Liver (tissue), 9 donors: ENCODE measurements around the gene LMTK2. TPM values are rescaled to one million over a fixed set of nuclear protein-coding genes. Genes with fewer than 3 reads are reported as not detected.

Experiments
- DNase-seq: peaks from one replicate; pipeline ENCODE4 v3.0.0-alpha.2; 2017; ENCODE audit warnings: low spot score
- H3K27ac ChIP-seq, 2 donors: one replicate each; pipeline ENCODE4 v1.7.0; 2013; ENCODE audit warnings: inconsistent platforms in 2 of 2, low read length in 2 of 2, control low read depth in 1 of 2, low read depth in 1 of 2, mild to moderate bottlenecking in 1 of 2
- H3K27me3 ChIP-seq, 4 donors: one replicate each; pipeline versions ENCODE4 v1.6.1 to v1.7.0; 2013; ENCODE audit warnings: low read length in 3 of 4, inconsistent platforms in 1 of 4, mild to moderate bottlenecking in 1 of 4, moderate library complexity in 1 of 4; ENCODE audit not compliant: control insufficient read depth in 4 of 4, insufficient read depth in 4 of 4
- H3K36me3 ChIP-seq, 4 donors: one replicate each; pipeline versions ENCODE4 v1.6.1 to v1.7.0; 2013; ENCODE audit warnings: low read length in 3 of 4, mild to moderate bottlenecking in 3 of 4, low read depth in 1 of 4, moderate library complexity in 1 of 4; ENCODE audit not compliant: control insufficient read depth in 4 of 4, insufficient read depth in 3 of 4
- H3K4me1 ChIP-seq, 4 donors: one replicate each; pipeline versions ENCODE4 v1.6.1 to v1.7.0; 2013; ENCODE audit warnings: low read length in 3 of 4, mild to moderate bottlenecking in 3 of 4, moderate library complexity in 1 of 4; ENCODE audit not compliant: control insufficient read depth in 4 of 4, insufficient read depth in 4 of 4
- H3K4me3 ChIP-seq, 3 donors: one replicate each; pipeline versions ENCODE4 v1.6.1 to v1.7.0; 2013; ENCODE audit warnings: low read length in 3 of 3, control low read depth in 1 of 3, low read depth in 1 of 3, mild to moderate bottlenecking in 1 of 3
- H3K9ac ChIP-seq, 2 donors: one replicate each; pipeline ENCODE4 v1.7.0; 2013; ENCODE audit warnings: low read length in 2 of 2, mild to moderate bottlenecking in 2 of 2, moderate library complexity in 2 of 2, control low read depth in 1 of 2, low read depth in 1 of 2
- H3K9me3 ChIP-seq, 4 donors: one replicate each; pipeline versions ENCODE4 v1.6.1 to v1.7.0; 2013; ENCODE audit warnings: low read length in 3 of 4; ENCODE audit not compliant: control insufficient read depth in 4 of 4
- CTCF ChIP-seq: fragments of 150-350 bp; IDR thresholded peaks from 2 replicates; pipeline ENCODE4 v1.5.1; 2017; ENCODE audit warnings: improper control_type of control experiment, low read depth, low read length; ENCODE audit not compliant: missing input control
- EGR1 ChIP-seq, 2 donors: IDR thresholded peaks; 2 replicates each; pipeline ENCODE4 v1.6.1; 2016 to 2018; ENCODE audit warnings: antibody characterized with exemption in 2 of 2, low read depth in 2 of 2
- FOXA2 ChIP-seq: IDR thresholded peaks from 2 replicates; pipeline ENCODE4 v1.6.1; 2016; ENCODE audit warnings: antibody characterized with exemption
- HNF4G ChIP-seq: IDR thresholded peaks from 2 replicates; pipeline ENCODE4 v1.6.1; 2016; ENCODE audit warnings: antibody characterized with exemption
- JUND ChIP-seq, 2 donors: IDR thresholded peaks; 2 replicates each; pipeline ENCODE4 v1.6.1; 2016; ENCODE audit warnings: antibody characterized with exemption in 2 of 2
- RXRA ChIP-seq, 2 donors: IDR thresholded peaks; 2 replicates each; pipeline ENCODE4 v1.6.1; 2017 to 2018; ENCODE audit warnings: antibody characterized with exemption in 2 of 2, mild to moderate bottlenecking in 1 of 2
- SP1 ChIP-seq: IDR thresholded peaks from 2 replicates; pipeline ENCODE4 v1.6.1; 2018; ENCODE audit warnings: antibody characterized with exemption, mild to moderate bottlenecking
- TAF1 ChIP-seq: conservative IDR thresholded peaks from 2 replicates; pipeline ENCODE4 v1.6.1; 2016; ENCODE audit warnings: antibody characterized with exemption, mild to moderate bottlenecking
- YY1 ChIP-seq: IDR thresholded peaks from 2 replicates; pipeline ENCODE4 v1.6.1; 2016; ENCODE audit warnings: antibody characterized with exemption, mild to moderate bottlenecking
- ZBTB33 ChIP-seq: IDR thresholded peaks from 2 replicates; pipeline ENCODE4 v1.6.1; 2016; ENCODE audit warnings: antibody characterized with exemption
- WGBS: extraction: QIAGEN DNeasy Blood & Tissue Kit; methylation state at CpG from one replicate; pipeline ENCODE4 v1.1.7; 2013; 5-methylcytosine and 5-hydroxymethylcytosine counted together
- polyA plus RNA-seq, 2 donors: library from polyadenylated mRNA; stranded (reverse) in 1 of 2; unstranded in 1 of 2; fragments of 200-250 nt in 1 of 2; fragments of >200 nt in 1 of 2; fragmentation: Nextera tagmentation in 1 of 2; extraction: Ambion mirVana in 1 of 2; gene quantifications; one replicate each; pipeline versions ENCODE4 v1.2.1 to v1.2.3, GENCODE V29; 2013 to 2015
- total RNA-seq, 2 donors: library from RNA; depleted of rRNA; stranded (reverse); fragments of >200 nt; gene quantifications; one replicate each; pipeline ENCODE4 v1.2.3, GENCODE V29; 2014
- TF ChIP-seq, protein P1 (sequence below): IDR thresholded peaks from 2 replicates; pipeline ENCODE4 v1.6.1; 2016; ENCODE audit warnings: antibody characterized with exemption
- donor health status: healthy.
- donor health status: healthy.
- donor health status: healthy.
- donor health status: healthy.
- donor health status: healthy.

LMTK2 gene
- total and polyA plus RNA-seq, 4 donors: 3.1 to 14.3 (median 9.0) TPM

DNA sequence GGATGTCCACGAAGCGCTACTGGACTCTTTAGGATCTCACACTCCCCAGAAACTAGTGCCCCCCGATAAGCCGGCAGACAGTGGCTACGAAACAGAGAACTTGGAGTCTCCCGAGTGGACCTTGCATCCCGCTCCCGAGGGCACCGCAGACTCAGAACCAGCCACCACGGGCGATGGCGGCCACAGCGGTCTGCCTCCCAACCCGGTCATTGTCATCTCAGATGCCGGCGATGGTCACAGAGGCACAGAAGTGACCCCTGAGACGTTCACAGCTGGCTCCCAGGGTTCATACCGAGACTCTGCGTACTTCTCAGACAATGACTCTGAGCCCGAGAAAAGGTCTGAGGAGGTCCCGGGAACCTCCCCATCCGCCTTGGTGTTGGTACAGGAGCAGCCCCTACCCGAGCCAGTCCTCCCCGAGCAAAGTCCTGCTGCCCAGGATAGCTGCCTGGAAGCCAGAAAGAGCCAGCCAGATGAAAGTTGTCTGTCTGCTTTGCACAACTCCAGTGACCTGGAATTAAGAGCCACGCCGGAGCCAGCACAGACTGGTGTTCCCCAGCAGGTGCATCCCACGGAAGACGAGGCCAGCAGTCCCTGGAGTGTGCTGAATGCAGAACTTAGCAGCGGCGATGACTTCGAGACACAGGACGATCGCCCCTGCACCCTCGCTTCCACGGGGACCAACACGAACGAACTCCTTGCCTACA, 87.0 kb downstream of the LMTK2 start:
- no peaks in the 10 kb centered on the region for H3K27me3 ChIP-seq
- WGBS: 99% methylated on average over 37 of the region's 37 CpGs
- H3K9me3 ChIP-seq: no peaks in the 10 kb centered on the region
- DNase-seq: peak; percentile 27
- no peak overlapping the region for H3K9ac ChIP-seq
- H3K4me3 ChIP-seq: no peak overlapping the region
- H3K4me1 ChIP-seq: no peaks in the 10 kb centered on the region
- H3K36me3 ChIP-seq: peaks cover 15 to 51% (median 31%) of the 10 kb centered on the region in 4 donors
- H3K27ac ChIP-seq: no peak overlapping the region
- TF ChIP-seq HNF4G: no peak
- TF ChIP-seq YY1: no peak
- TF ChIP-seq JUND (IDR thresholded peaks at IDR 0.05): no peak
- no peak for TF ChIP-seq RXRA (IDR thresholded peaks at IDR 0.05)
- no peak for TF ChIP-seq TAF1
- TF ChIP-seq EGR1 (IDR thresholded peaks at IDR 0.05; ENCODE audit: low read depth in 2 of 2): no peak
- TF ChIP-seq CTCF: no peak

DNA sequence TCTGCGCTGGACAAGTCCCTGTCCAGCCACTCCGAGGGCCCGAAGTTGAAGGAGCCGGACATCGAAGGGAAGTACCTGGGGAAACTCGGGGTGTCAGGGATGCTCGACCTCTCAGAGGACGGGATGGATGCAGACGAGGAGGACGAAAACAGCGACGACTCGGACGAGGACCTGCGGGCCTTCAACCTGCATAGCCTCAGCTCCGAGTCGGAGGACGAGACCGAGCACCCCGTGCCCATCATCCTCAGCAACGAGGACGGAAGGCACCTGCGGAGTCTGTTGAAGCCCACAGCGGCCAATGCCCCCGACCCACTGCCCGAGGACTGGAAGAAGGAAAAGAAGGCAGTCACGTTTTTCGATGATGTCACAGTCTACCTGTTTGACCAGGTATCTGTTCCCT, 87.5 kb downstream of the LMTK2 start:
- 98% methylated on average over 28 of the region's 28 CpGs for WGBS
- Histone ChIP-seq H3K36me3 (peaks cover 15 to 49% (median 31%) of the 10 kb centered on the region in 4 donors), H3K4me1 (no peaks in the 10 kb centered on the region)

More for the DNA sequence above, 87.5 kb downstream of the LMTK2 start:
- no peaks in the 10 kb centered on the region for H3K27me3 ChIP-seq
- no peak overlapping the region for H3K9ac ChIP-seq
- TF ChIP-seq SP1 (no peak), YY1 (no peak), HNF4G (no peak), RXRA (IDR thresholded peaks at IDR 0.05) (no peak), JUND (IDR thresholded peaks at IDR 0.05) (no peak), FOXA2 (no peak), ZBTB33 (no peak)
- TF ChIP-seq, protein P1, sequence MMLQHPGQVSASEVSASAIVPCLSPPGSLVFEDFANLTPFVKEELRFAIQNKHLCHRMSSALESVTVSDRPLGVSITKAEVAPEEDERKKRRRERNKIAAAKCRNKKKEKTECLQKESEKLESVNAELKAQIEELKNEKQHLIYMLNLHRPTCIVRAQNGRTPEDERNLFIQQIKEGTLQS: no peak
- no peak overlapping the region for H3K27ac ChIP-seq
- peak; percentile 30 for DNase-seq
- H3K9me3 ChIP-seq: no peaks in the 10 kb centered on the region
- H3K4me3 ChIP-seq: no peak overlapping the region
